Measurements from ENCODE around the gene CA6. TPM values are rescaled to one million over a fixed set of nuclear protein-coding genes. Genes with fewer than 3 reads are reported as not detected.
"Not testable (repeated sequence)": the region's sequence is repeated elsewhere in the genome, so short reads cannot be mapped to it uniquely, and the experiment has no call there.

CA6 gene
- total RNA-seq, 1 donor from 2014 or later, result not detected

DNA sequence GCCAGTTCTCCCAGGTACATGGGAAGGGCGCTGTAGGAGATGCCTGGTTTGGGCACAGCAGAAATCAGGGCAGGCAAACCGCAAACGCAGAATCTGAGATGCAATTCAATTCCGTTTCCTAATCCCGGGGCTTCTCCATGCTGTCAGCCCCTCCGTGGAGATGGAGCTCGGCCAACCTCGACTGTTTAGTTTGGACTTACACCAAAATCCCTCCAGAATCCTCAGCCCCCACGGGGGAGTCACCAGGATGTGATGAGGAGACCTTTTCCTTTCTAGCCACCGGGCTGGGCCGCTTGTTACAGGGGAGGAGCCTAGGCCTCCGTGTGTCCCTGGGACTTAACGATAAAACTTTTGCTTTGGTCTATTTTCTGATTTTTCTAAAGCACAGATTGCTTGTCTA is 72.7 kb downstream of the CA6 start:
- no peaks in the 10 kb centered on the region for H3K9me3 Mint-ChIP-seq
- TF ChIP-seq, protein P1, sequence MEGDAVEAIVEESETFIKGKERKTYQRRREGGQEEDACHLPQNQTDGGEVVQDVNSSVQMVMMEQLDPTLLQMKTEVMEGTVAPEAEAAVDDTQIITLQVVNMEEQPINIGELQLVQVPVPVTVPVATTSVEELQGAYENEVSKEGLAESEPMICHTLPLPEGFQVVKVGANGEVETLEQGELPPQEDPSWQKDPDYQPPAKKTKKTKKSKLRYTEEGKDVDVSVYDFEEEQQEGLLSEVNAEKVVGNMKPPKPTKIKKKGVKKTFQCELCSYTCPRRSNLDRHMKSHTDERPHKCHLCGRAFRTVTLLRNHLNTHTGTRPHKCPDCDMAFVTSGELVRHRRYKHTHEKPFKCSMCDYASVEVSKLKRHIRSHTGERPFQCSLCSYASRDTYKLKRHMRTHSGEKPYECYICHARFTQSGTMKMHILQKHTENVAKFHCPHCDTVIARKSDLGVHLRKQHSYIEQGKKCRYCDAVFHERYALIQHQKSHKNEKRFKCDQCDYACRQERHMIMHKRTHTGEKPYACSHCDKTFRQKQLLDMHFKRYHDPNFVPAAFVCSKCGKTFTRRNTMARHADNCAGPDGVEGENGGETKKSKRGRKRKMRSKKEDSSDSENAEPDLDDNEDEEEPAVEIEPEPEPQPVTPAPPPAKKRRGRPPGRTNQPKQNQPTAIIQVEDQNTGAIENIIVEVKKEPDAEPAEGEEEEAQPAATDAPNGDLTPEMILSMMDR (IDR thresholded peaks at IDR 0.05; ENCODE audit: unreplicated experiment), result no peak
- peaks cover 3% of the 10 kb centered on the region for H3K27me3 Mint-ChIP-seq (ENCODE audit: low read depth)
- no peaks in the 10 kb centered on the region for H3K36me3 Mint-ChIP-seq
- peak; percentile 56 to 69 for DNase-seq (ENCODE audit: low spot score in 2 of 2, unreplicated experiment in 2 of 2)
- H3K27ac Mint-ChIP-seq, result peak overlapping the region; percentile 39
- H3K4me3 Mint-ChIP-seq, result peak overlapping the region; percentile 33
- peaks cover 30% of the 10 kb centered on the region for H3K4me1 Mint-ChIP-seq

- TF ChIP-seq, protein P1 (IDR thresholded peaks at IDR 0.05; ENCODE audit: unreplicated experiment), result no peak
- H3K27me3 Mint-ChIP-seq (ENCODE audit: low read depth), result peaks cover 3% of the 10 kb centered on the region
Observed at GRCh38 chr1:9019896-9020295, 74.2 kb downstream of the CA6 start.

GRCh38 chr1:9020305-9020704 is 74.6 kb downstream of the CA6 start:
- Mint-ChIP-seq H3K9me3 (no peaks in the 10 kb centered on the region), H3K27ac (no peak overlapping the region), H3K36me3 (no peaks in the 10 kb centered on the region), H3K4me3 (no peak overlapping the region), H3K4me1 (peaks cover 30% of the 10 kb centered on the region), H3K27me3 (ENCODE audit: low read depth) (peaks cover 3% of the 10 kb centered on the region)
- TF ChIP-seq, protein P1 (IDR thresholded peaks at IDR 0.05; ENCODE audit: unreplicated experiment), result no peak
- DNase-seq (ENCODE audit: low spot score in 2 of 2, unreplicated experiment in 2 of 2), result no peak

More at GRCh38 chr1:9019896-9020295, 74.2 kb downstream of the CA6 start:
- DNase-seq (ENCODE audit: low spot score in 2 of 2, unreplicated experiment in 2 of 2), result no peak
- Mint-ChIP-seq H3K36me3 (no peaks in the 10 kb centered on the region), H3K9me3 (no peaks in the 10 kb centered on the region), H3K4me1 (peaks cover 30% of the 10 kb centered on the region), H3K4me3 (no peak overlapping the region), H3K27ac (peak overlapping the region; percentile 11)

GRCh38 chr1:9022026-9022738 is 76.5 kb downstream of the CA6 start:
- not testable (repeated sequence) for H3K36me3 Mint-ChIP-seq; H3K27me3 Mint-ChIP-seq (ENCODE audit: low read depth)

GRCh38 chr1:9022773-9023172 is 77.1 kb downstream of the CA6 start:
- H3K4me1 Mint-ChIP-seq, result peaks cover 27% of the 10 kb centered on the region
- DNase-seq (ENCODE audit: low spot score in 2 of 2, unreplicated experiment in 2 of 2), result no peak
- TF ChIP-seq, protein P1 (IDR thresholded peaks at IDR 0.05; ENCODE audit: unreplicated experiment), result no peak

More at GRCh38 chr1:9022026-9022738, 76.5 kb downstream of the CA6 start:
- not testable (repeated sequence) for H3K4me3 Mint-ChIP-seq; DNase-seq (ENCODE audit: low spot score in 2 of 2, unreplicated experiment in 2 of 2); H3K9me3 Mint-ChIP-seq; H3K27ac Mint-ChIP-seq
- peaks cover 30% of the 10 kb centered on the region for H3K4me1 Mint-ChIP-seq

More at GRCh38 chr1:9022773-9023172, 77.1 kb downstream of the CA6 start:
- Mint-ChIP-seq H3K9me3 (no peaks in the 10 kb centered on the region), H3K27me3 (ENCODE audit: low read depth) (peaks cover 1% of the 10 kb centered on the region), H3K27ac (no peak overlapping the region), H3K36me3 (no peaks in the 10 kb centered on the region), H3K4me3 (no peak overlapping the region)

Other genes starting within 250 kb of the CA6 start
- gene RERE, start 128.2 kb upstream of the CA6 start, total RNA-seq, result 177 to 187 TPM (median 187 TPM) in 3 replicates
- gene ENO1, start 67.2 kb upstream of the CA6 start, total RNA-seq, result 1,024 to 1,067 TPM (median 1,030 TPM) in 3 replicates
- gene SLC2A7, start 80.6 kb downstream of the CA6 start, total RNA-seq, result not detected in 3 replicates
- gene SLC2A5, start 123.8 kb downstream of the CA6 start, total RNA-seq, result 0.07 to 0.13 TPM (median 0.11 TPM) in 3 replicates
- gene GPR157, start 183.2 kb downstream of the CA6 start, total RNA-seq, result 8.3 to 9.4 TPM (median 8.5 TPM) in 3 replicates

Measured in mesothelial cell of epicardium (in vitro differentiated cells).